NCI-H446 treated with DMSO at 0.1 percent for 48 hours (cell line): ENCODE measurements around the gene CHRNA5.

Experiments
- DNase-seq: peaks from one replicate; lab custom pipeline; 2025; lab: John Stamatoyannopoulos, UW

Gene CHRNA5

GRCh38 chr15:78640527-78641101 is 75.3 kb downstream of the CHRNA5 start:
- DNase-seq = no peak

GRCh38 chr15:78641102-78641748 is 75.9 kb downstream of the CHRNA5 start, which contains the start of gene CHRNB4:
Gene CHRNB4, minus strand, starts transcription at chr15:78641210. Its CDS starts 77 bp downstream, at chr15:78641133.
- DNase-seq = no peak

- DNase-seq = no peak
Measured at GRCh38 chr15:78641749-78642275, 76.5 kb downstream of the CHRNA5 start.

GRCh38 chr15:78642331-78642730 is 77.0 kb downstream of the CHRNA5 start:
- DNase-seq = peak; percentile 46
